ENCODE results near the gene KCNJ10.

The KCNJ10 gene

GRCh38 chr1:159992161-159992560, 77.8 kb downstream of the KCNJ10 start:
- Histone ChIP-seq H3K36me3 (ENCODE audit: low read length) (no peaks in the 10 kb centered on the region), H3F3A (ENCODE audit: insufficient read depth) (no peaks in the 10 kb centered on the region), H3K9me2 (replicated peaks; ENCODE audit: insufficient read depth, low read length) (no peaks in the 10 kb centered on the region), H2AFZ (ENCODE audit: low read depth, low read length, severe bottlenecking) (no peak overlapping the region), H4K20me1 (ENCODE audit: low read depth, low read length) (no peaks in the 10 kb centered on the region), H3K9me3 (ENCODE audit: insufficient read depth, low read length) (no peaks in the 10 kb centered on the region), H3K27ac (ENCODE audit: low read depth, low read length) (no peak overlapping the region), H3K4me3 (ENCODE audit: insufficient read depth, low read length, poor library complexity, severe bottlenecking) (no peak overlapping the region), H3K4me2 (ENCODE audit: low read depth, low read length, poor library complexity, severe bottlenecking) (no peak overlapping the region), H3K9ac (ENCODE audit: low read length) (no peak overlapping the region), H3K27me3 (ENCODE audit: low read length) (no peaks in the 10 kb centered on the region), H3K79me2 (ENCODE audit: insufficient read depth, low read length) (no peaks in the 10 kb centered on the region)
- TF ChIP-seq EZH2phosphoT487 (conservative IDR thresholded peaks at IDR 0.05; ENCODE audit: low read length) (no peak), CTCF (IDR thresholded peaks at IDR 0.05; ENCODE audit: insufficient read depth, low read length, poor library complexity, severe bottlenecking) (no peak)

- no peaks in the 10 kb centered on the region for H3K79me2 ChIP-seq (ENCODE audit: insufficient read depth, low read length)
- no peaks in the 10 kb centered on the region for H3K27me3 ChIP-seq (ENCODE audit: low read length)
- no peaks in the 10 kb centered on the region for H3K36me3 ChIP-seq (ENCODE audit: low read length)
- H3K27ac ChIP-seq (ENCODE audit: low read depth, low read length) = no peak overlapping the region
- H3K4me2 ChIP-seq (ENCODE audit: low read depth, low read length, poor library complexity, severe bottlenecking) = no peak overlapping the region
- no peak for TF ChIP-seq CTCF (IDR thresholded peaks at IDR 0.05; ENCODE audit: insufficient read depth, low read length, poor library complexity, severe bottlenecking)
- TF ChIP-seq EZH2phosphoT487 (conservative IDR thresholded peaks at IDR 0.05; ENCODE audit: low read length) = no peak
- H3K9me3 ChIP-seq (ENCODE audit: insufficient read depth, low read length) = no peaks in the 10 kb centered on the region
- no peak overlapping the region for H3K9ac ChIP-seq (ENCODE audit: low read length)
- no peak overlapping the region for H2AFZ ChIP-seq (ENCODE audit: low read depth, low read length, severe bottlenecking)
- no peaks in the 10 kb centered on the region for H3K9me2 ChIP-seq (replicated peaks; ENCODE audit: insufficient read depth, low read length)
- no peak overlapping the region for H3K4me3 ChIP-seq (ENCODE audit: insufficient read depth, low read length, poor library complexity, severe bottlenecking)
- no peaks in the 10 kb centered on the region for H4K20me1 ChIP-seq (ENCODE audit: low read depth, low read length)
- H3F3A ChIP-seq (ENCODE audit: insufficient read depth) = no peaks in the 10 kb centered on the region
Observed at GRCh38 chr1:159991513-159991912, 78.4 kb downstream of the KCNJ10 start.

- Histone ChIP-seq H3K79me2 (ENCODE audit: insufficient read depth, low read length) (no peaks in the 10 kb centered on the region), H4K20me1 (ENCODE audit: low read depth, low read length) (no peaks in the 10 kb centered on the region), H3K27ac (ENCODE audit: low read depth, low read length) (no peak overlapping the region), H3K36me3 (ENCODE audit: low read length) (no peaks in the 10 kb centered on the region), H3F3A (ENCODE audit: insufficient read depth) (no peaks in the 10 kb centered on the region), H3K9ac (ENCODE audit: low read length) (no peak overlapping the region), H3K9me3 (ENCODE audit: insufficient read depth, low read length) (no peaks in the 10 kb centered on the region), H3K4me3 (ENCODE audit: insufficient read depth, low read length, poor library complexity, severe bottlenecking) (no peak overlapping the region), H2AFZ (ENCODE audit: low read depth, low read length, severe bottlenecking) (no peak overlapping the region), H3K9me2 (replicated peaks; ENCODE audit: insufficient read depth, low read length) (no peaks in the 10 kb centered on the region), H3K27me3 (ENCODE audit: low read length) (no peaks in the 10 kb centered on the region), H3K4me2 (ENCODE audit: low read depth, low read length, poor library complexity, severe bottlenecking) (no peak overlapping the region)
- TF ChIP-seq CTCF (IDR thresholded peaks at IDR 0.05; ENCODE audit: insufficient read depth, low read length, poor library complexity, severe bottlenecking) (no peak), EZH2phosphoT487 (conservative IDR thresholded peaks at IDR 0.05; ENCODE audit: low read length) (no peak)
Observed at GRCh38 chr1:159990005-159990404, 80.0 kb downstream of the KCNJ10 start.
